ENCODE data around the gene NPLOC4.
A peak's percentile ranks its signal among the peaks of the same experiment; 100 is the strongest.

NPLOC4 gene

DNA sequence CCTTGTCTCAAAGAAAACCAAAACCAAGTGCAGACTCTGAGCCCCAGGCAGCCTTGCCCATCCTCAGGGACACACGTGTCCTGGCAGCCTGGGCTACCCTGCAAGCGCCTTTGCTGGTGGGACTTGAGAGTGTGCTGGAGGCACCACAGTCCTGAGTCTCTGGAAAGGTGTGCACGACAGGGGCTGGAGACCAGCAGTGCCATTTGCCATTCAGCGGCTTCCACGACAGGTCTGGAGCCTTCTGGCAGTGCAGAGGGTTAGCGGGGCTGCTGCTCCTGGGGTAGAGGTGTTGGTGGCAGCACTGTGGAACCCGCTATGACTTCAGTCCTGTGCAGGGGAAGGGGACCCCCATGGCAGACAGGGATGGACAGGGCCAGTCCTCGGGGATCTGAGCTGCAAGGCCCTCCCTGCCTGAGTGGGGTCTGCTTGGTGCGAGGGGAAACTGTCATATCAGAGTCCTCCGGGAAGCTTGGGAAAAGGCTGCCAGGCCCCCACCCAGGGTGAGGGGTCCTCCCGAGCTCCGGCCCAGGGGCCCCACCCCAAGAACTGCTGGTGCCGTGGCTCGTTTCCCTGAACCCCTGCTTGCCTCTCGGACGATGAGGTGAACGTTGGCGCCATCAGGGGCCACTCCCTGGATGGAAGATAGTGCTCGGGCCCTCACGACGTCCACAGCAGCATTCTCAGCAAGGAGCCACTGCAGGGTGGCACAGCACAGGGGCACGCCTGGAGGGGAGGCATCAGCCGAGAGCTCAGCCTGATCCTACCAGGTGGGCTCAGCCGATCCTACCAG is 91.6 kb downstream of the NPLOC4 start:
- Histone ChIP-seq H3K4me3 (ENCODE audit: low read depth, low read length) (no peak overlapping the region), H3K9me3 (ENCODE audit: control insufficient read depth, insufficient read depth, low read depth, low read length) (no peaks in the 10 kb centered on the region), H3K4me1 (ENCODE audit: control insufficient read depth, insufficient read depth, low read length) (no peaks in the 10 kb centered on the region), H3K27ac (ENCODE audit: extremely low read depth, low read depth, low read length) (no peak overlapping the region), H3K36me3 (ENCODE audit: control insufficient read depth in 2 of 2, insufficient read depth in 1 of 2, low read length in 2 of 2) (peaks cover 9 to 92% of the 10 kb centered on the region in 2 experiments; a peak in 2 of 3 replicates)
- ChIA-PET CTCF (interaction anchor here (0.6 to 2.7 kb wide), 3 partner anchors 55 to 288 kb away, joined by 4 to 13 read pairs (median 9); no protein-coding TSS in a partner anchor), POLR2A (interaction anchor here (1.2 to 2.0 kb wide), 3 partner anchors 27 to 150 kb away, joined by 3 to 9 read pairs (median 4); partner anchors contain the start of gene BAHCC1)
- TF ChIP-seq ZNF600 (tag by site-specific recombination; IDR thresholded peaks at IDR 0.05), result peak; percentile 62
- no peak for TF ChIP-seq ZNF184 (tag by site-specific recombination; IDR thresholded peaks at IDR 0.05)
- no peak for TF ChIP-seq ZNF221 (tag by site-specific recombination; IDR thresholded peaks at IDR 0.05; ENCODE audit: borderline replicate concordance)
- TF ChIP-seq, protein P1, sequence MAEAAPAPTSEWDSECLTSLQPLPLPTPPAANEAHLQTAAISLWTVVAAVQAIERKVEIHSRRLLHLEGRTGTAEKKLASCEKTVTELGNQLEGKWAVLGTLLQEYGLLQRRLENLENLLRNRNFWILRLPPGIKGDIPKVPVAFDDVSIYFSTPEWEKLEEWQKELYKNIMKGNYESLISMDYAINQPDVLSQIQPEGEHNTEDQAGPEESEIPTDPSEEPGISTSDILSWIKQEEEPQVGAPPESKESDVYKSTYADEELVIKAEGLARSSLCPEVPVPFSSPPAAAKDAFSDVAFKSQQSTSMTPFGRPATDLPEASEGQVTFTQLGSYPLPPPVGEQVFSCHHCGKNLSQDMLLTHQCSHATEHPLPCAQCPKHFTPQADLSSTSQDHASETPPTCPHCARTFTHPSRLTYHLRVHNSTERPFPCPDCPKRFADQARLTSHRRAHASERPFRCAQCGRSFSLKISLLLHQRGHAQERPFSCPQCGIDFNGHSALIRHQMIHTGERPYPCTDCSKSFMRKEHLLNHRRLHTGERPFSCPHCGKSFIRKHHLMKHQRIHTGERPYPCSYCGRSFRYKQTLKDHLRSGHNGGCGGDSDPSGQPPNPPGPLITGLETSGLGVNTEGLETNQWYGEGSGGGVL (tag by site-specific recombination; IDR thresholded peaks at IDR 0.05), result no peak
- TF ChIP-seq ZNF146 (tag by site-specific recombination; IDR thresholded peaks at IDR 0.05), result no peak
- TF ChIP-seq, protein P2, sequence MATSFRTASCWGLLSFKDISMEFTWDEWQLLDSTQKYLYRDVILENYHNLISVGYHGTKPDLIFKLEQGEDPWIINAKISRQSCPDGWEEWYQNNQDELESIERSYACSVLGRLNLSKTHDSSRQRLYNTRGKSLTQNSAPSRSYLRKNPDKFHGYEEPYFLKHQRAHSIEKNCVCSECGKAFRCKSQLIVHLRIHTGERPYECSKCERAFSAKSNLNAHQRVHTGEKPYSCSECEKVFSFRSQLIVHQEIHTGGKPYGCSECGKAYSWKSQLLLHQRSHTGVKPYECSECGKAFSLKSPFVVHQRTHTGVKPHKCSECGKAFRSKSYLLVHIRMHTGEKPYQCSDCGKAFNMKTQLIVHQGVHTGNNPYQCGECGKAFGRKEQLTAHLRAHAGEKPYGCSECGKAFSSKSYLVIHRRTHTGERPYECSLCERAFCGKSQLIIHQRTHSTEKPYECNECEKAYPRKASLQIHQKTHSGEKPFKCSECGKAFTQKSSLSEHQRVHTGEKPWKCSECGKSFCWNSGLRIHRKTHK (tag by site-specific recombination; IDR thresholded peaks at IDR 0.05), result no peak

DNA sequence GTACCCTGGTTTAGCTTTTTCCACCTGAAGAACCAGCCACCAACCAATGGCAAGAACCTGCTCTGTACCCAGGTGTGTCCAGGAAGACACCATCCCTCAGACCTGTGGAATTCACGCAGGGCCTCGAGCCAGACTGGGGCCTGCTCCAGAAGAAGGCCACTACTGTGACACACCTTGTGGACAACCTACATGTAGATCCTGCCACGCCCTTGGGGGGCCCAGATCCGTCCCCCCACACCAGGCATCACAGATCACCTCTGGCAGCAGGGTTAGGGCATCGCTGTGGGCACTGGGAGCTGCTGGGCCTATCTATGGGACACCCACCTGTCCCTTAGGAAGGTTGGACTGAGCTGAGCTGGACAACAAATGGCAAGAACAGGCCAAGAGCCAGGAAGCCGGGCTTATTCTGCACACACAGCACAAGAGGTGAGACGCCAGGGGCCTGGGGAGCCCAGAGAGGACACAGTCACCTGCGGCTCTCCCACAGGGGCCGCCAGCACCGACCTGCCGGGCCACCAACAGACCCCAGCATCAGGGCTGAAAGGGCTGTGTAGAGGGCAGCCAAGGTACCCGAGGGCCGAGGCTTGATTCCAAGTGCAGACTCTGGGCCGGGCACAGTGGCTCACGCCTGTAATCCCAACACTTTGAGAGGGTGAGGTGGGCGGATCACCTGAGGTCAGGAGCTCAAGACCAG is 92.5 kb downstream of the NPLOC4 start:
- peaks cover 9 to 90% of the 10 kb centered on the region in 2 experiments; a peak in 2 of 3 replicates for H3K36me3 ChIP-seq (ENCODE audit: control insufficient read depth in 2 of 2, insufficient read depth in 1 of 2, low read length in 2 of 2)
- H3K9me3 ChIP-seq (ENCODE audit: control insufficient read depth, insufficient read depth, low read depth, low read length), result no peaks in the 10 kb centered on the region
- H3K4me1 ChIP-seq (ENCODE audit: control insufficient read depth, insufficient read depth, low read length), result no peaks in the 10 kb centered on the region
- POLR2A ChIA-PET, result interaction anchor here (0.5 to 2.7 kb wide), 7 partner anchors 7 to 391 kb away, joined by 3 to 12 read pairs (median 6); partner anchors contain the start of genes ACTG1 and FAAP100
- H3K27ac ChIP-seq (ENCODE audit: extremely low read depth, low read depth, low read length), result 0 out of 2 replicates have a peak overlapping the region, but pooled peaks have one; percentile 9
- CTCF ChIA-PET, result interaction anchor here (2.7 kb wide), 1 partner anchor 56 kb away, joined by 13 read pairs; no protein-coding TSS in a partner anchor
- no peak overlapping the region for H3K4me3 ChIP-seq (ENCODE audit: low read depth, low read length)
- no peak for TF ChIP-seq ZNF37A (tag by site-specific recombination; IDR thresholded peaks at IDR 0.05)
- TF ChIP-seq ZBTB1 (tag by site-specific recombination; IDR thresholded peaks at IDR 0.05), result no peak
- TF ChIP-seq ZFP3 (tag by site-specific recombination; IDR thresholded peaks at IDR 0.05; ENCODE audit: low read depth), result no peak
- TF ChIP-seq YY1 (tag by site-specific recombination; IDR thresholded peaks at IDR 0.05), result no peak
- TF ChIP-seq, protein P3, sequence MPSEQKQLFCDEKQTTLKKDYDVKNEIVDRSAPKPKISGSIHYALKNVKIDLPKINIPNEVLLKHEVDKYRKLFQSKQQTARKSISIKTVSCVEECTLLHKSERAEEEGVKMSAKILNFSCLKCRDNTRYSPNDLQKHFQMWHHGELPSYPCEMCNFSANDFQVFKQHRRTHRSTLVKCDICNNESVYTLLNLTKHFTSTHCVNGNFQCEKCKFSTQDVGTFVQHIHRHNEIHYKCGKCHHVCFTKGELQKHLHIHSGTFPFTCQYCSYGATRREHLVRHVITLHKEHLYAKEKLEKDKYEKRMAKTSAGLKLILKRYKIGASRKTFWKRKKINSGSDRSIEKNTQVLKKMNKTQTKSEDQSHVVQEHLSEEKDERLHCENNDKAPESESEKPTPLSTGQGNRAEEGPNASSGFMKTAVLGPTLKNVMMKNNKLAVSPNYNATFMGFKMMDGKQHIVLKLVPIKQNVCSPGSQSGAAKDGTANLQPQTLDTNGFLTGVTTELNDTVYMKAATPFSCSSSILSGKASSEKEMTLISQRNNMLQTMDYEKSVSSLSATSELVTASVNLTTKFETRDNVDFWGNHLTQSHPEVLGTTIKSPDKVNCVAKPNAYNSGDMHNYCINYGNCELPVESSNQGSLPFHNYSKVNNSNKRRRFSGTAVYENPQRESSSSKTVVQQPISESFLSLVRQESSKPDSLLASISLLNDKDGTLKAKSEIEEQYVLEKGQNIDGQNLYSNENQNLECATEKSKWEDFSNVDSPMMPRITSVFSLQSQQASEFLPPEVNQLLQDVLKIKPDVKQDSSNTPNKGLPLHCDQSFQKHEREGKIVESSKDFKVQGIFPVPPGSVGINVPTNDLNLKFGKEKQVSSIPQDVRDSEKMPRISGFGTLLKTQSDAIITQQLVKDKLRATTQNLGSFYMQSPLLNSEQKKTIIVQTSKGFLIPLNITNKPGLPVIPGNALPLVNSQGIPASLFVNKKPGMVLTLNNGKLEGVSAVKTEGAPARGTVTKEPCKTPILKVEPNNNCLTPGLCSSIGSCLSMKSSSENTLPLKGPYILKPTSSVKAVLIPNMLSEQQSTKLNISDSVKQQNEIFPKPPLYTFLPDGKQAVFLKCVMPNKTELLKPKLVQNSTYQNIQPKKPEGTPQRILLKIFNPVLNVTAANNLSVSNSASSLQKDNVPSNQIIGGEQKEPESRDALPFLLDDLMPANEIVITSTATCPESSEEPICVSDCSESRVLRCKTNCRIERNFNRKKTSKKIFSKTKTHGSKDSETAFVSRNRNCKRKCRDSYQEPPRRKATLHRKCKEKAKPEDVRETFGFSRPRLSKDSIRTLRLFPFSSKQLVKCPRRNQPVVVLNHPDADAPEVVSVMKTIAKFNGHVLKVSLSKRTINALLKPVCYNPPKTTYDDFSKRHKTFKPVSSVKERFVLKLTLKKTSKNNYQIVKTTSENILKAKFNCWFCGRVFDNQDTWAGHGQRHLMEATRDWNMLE (tag by site-specific recombination; conservative IDR thresholded peaks at IDR 0.05; ENCODE audit: low read depth), result no peak
- no peak for TF ChIP-seq ZFP41 (tag by site-specific recombination; IDR thresholded peaks at IDR 0.05; ENCODE audit: borderline replicate concordance)
- no peak for TF ChIP-seq ZNF24 (tag by site-specific recombination; IDR thresholded peaks at IDR 0.05)
- TF ChIP-seq, protein P1 (tag by site-specific recombination; IDR thresholded peaks at IDR 0.05), result no peak
- TF ChIP-seq ZNF514 (tag by site-specific recombination; IDR thresholded peaks at IDR 0.05), result no peak
- no peak for TF ChIP-seq ZNF670 (tag by site-specific recombination; IDR thresholded peaks at IDR 0.05; ENCODE audit: low read depth)
- TF ChIP-seq ZNF157 (tag by site-specific recombination; IDR thresholded peaks at IDR 0.05), result no peak
- TF ChIP-seq ZNF654 (tag by site-specific recombination; IDR thresholded peaks at IDR 0.05; ENCODE audit: low read depth), result no peak
- no peak for TF ChIP-seq ZNF214 (tag by site-specific recombination; IDR thresholded peaks at IDR 0.05; ENCODE audit: borderline replicate concordance)

Data from HEK293 (cell line).